Fibroblast of skin of left biceps (primary cell): ENCODE measurements around the gene PSMG3.
"Not testable (repeated sequence)": the region's sequence is repeated elsewhere in the genome, so short reads cannot be mapped to it uniquely, and the experiment has no call there.

Experiments
- DNase-seq, 2 experiments: peaks; one replicate each; pipeline ENCODE4 v3.0.0-alpha.2; 2013; ENCODE audit warnings: low read depth in 2 of 2

PSMG3 gene

GRCh38 chr7:1596181-1597043 is 26.6 kb upstream of the PSMG3 start:
- no peak for DNase-seq

DNA sequence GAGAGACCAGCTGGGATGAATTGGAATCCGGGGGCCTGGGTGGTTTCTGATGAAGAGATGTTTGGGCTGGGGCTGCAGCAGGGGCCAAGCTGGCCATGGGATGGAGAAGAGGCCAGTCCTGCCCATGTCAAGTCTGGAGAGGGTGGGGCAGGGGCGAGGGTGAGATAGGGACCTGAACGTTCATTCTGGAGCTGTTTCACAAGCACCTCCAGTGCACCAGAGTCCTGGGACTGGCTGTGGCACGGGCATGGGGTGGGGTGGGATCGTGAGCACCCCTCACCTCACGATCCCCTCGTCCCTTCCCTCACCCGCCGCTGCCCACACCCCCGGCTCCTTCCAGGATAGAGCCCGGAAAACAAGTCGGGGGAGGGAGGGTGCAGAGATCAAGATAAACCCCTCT is 25.8 kb upstream of the PSMG3 start:
- DNase-seq, result no peak

DNA sequence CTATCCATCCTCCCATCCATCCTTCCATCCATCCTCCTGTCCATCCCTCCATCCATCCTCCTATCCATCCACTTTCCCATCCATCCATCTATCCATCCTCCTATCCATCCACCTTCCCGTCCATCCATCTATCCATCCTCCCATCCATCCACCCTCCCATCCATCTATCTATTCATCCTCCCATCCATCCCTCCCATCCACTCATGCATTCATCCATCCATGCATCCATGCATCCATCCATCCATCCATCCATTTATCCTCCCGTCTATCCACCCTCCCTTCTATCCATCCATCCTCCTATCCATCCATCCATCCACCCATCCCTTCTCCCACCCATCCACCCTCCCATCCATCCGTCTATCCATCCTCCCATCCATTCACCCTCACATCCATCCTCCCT is 25.2 kb upstream of the PSMG3 start:
- DNase-seq, result no peak

DNA sequence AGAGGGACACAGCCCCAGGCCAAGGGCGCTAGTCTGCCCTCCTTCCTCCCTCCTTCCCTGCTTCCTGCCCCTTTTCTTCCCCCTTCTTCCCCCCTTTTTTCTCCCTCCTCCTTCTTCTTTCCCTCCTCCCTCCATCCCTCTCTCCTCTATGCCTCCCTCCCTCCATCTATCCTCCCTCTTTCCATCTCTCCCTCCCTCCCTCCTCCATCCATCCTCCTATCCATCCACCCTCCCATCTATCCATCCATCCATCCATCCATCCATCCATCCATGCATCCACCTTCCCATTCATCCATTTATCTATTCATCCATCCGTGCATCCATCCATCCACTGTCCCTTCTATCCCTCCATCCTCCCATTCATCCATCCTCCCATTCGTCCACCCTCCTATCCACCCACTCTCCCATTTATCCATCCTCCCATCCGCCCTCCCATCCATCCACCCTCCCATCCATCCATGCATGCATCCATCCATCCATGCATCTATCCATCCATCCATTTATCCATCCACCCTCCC is 24.1 kb upstream of the PSMG3 start:
- DNase-seq, result no peak

DNA sequence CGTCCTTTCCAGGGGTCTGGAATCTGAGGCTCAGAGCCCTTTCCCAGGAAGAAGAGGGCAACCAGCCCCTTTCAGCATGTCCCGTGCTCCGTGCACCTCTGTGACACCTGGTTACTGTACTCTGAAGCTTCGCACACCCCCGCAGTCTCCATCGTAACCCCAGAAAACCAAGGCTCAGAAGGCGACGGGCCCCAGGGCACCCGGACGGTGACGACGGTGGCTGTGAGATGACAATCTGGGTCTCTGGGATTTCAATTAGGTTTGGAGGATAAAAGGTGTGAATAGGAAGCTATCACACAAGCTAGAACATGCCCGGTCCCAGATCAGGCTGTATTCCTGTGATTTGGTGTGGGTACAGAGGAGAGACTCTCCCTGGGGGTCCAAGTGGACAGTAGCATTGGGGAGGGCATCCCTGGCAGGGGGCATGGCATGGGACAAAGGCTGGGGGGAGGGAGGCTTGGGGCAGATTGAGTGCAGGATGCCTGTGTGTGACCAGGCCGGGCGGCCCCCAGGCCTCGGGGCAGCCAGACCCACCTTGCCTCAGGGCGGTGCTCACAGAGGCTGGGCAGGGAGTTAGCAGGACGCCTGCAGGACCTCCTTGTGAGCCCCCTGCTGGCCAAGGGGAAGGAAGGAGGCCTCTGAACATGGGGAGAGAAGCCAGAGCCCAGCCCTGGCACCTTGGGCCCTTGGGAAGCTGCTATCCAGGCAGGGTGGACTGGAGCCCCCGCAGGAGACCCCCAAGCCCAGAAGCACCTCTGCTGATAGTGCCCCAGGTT is 23.4 kb upstream of the PSMG3 start:
- no peak for DNase-seq

DNA sequence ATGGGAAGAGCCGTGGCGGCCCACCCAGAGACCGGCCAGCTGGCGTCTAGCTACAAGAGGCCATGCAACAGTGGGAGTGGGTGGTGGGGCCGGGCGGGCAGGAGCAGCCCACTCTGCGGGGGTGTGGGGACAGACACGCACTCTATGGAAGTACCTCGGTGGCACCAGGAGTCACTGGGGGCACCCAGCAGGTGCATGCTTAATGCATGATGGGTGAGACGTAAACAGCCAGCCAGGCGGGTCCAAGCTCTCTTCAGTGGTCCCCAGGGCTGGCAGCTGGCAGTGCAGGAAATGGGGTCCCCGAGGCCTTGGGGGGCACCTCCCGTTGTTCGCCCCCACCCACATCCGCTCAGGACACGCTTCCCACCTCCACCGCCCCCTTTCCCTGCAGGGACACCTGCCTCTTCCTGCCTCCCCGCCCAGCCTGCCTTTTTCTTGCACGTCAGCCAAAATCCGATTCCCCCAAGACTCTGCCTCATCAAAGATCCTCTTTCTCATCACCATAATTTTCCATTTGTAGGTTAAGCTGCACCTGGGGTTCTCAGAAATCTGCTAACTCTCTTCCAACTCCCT is 22.6 kb upstream of the PSMG3 start:
- no peak for DNase-seq

DNA sequence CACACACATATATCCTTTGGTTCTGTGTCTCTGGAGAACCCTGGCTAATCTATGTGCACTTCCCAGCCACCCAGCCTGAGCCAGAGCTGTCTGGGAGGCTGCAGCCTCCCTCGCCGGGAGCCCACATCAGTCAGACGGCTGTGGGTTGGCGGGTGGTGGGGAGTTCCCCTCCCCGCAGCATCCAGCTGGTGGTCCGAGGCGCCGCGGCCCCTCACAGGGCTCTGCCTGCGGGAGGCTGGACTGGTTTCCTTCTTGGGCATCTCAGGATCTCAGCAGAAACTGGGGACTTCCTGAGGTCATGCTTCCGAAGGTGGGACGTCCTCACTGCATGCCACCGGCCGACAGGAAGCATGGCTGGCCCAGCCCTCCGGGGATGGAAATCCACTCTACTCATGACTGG is 22.0 kb upstream of the PSMG3 start:
- DNase-seq, result no peak

- DNase-seq, result no peak
Observed at GRCh38 chr7:1591396-1591795, 21.6 kb upstream of the PSMG3 start.

DNA sequence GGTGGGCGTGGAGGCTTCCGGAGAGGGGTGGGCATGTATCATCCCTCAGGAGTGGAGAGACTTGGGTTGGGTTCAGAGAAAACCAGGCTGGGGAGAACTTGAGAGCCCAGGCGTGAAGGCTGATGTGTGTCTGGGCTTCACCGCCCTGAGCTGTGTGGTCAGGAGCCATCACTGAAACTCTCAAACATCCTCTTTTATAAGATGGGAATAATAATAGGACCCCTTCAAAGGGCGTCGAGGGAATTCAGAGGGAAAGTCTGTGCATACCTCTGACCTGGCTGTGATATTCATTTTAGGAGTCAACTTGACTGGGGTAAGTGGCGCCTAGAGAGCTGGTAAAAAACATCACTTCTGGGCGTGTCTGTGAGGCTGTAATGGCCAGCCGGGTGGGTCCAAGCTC is 21.1 kb upstream of the PSMG3 start:
- DNase-seq, result no peak

DNA sequence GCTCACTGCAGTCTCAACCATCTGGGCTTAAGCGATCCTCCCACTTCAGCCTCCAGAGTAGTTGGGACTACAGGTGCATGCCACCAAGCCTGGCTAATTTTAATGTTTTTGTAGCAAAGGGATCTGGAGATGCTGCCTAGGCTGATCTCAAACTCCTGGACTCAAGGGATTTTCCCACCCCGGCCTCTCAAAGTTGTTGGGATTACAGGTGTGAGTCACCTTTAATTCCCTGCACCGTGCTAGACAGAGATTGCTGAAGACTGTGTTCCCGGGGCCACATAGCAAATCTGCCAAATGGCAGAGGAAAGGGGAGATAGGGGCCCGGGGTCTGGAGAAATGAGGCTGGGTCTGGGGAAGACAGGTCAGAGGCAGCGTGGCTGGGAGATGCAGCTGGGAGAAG is 20.6 kb upstream of the PSMG3 start:
- no peak for DNase-seq

GRCh38 chr7:1588978-1589377 is 19.1 kb upstream of the PSMG3 start:
- DNase-seq, result no peak

DNA sequence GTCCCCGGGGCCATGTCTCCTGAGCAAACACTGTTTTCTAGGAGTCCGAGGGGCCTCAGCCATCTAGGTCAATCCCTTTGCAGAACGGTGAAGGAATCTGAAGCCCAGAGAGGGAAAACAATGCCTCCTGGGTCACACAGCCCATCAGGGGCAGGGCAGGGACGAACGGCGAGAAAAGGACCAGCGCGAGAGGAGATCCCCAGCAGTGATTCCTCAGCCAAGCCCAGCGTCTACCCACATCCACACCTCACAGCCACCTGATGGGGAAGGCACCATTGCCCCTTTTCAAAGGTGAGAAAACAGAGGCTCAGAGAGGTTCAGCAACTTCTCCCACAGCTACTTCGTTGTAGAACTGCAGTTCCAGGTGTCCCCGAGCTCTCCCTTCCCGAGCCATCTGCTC is 17.9 kb upstream of the PSMG3 start:
- DNase-seq, result no peak

DNA sequence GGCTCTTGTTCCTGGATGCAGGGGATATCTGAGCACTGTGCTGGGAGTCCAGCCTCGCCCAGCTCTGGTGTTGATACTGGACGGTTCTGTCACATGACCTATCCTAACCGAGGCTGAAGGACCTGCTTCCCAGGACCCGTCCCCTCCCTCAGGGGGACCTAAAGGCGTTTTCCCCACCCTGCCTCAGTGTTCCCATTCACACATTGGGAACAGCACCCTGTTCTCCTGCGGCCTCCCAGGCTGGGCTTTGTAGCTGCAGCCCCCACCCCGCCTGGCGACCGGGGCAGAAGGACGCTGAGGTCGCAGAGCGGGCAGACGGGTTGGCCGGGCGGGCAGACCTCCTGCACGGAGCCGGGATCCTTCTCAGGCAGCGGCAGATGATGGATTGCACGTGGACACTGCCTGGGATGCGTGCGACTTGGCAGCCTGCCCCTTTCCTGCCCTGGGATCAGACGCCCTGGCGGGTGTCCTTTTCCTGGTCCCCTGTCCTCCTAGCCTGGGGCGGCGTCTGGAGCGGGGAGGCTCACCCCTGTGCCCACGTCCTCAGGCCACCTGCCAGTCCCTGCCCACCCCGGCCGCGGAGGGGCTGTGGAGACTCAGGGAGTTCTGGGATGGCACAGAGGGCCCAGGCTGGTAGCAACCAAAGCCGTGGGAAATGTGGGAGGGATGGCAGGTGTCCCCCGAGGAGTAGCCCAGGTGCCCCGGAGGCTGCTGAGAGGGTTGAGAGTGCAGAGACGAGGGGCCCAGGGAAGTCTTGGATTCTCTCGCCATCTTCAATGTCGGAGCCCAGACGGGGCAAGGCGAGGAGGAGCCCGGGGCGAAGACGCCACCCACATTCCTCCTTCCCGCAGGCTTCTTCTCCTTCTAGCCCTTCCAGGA is 17.2 kb upstream of the PSMG3 start:
- no peak for DNase-seq

DNA sequence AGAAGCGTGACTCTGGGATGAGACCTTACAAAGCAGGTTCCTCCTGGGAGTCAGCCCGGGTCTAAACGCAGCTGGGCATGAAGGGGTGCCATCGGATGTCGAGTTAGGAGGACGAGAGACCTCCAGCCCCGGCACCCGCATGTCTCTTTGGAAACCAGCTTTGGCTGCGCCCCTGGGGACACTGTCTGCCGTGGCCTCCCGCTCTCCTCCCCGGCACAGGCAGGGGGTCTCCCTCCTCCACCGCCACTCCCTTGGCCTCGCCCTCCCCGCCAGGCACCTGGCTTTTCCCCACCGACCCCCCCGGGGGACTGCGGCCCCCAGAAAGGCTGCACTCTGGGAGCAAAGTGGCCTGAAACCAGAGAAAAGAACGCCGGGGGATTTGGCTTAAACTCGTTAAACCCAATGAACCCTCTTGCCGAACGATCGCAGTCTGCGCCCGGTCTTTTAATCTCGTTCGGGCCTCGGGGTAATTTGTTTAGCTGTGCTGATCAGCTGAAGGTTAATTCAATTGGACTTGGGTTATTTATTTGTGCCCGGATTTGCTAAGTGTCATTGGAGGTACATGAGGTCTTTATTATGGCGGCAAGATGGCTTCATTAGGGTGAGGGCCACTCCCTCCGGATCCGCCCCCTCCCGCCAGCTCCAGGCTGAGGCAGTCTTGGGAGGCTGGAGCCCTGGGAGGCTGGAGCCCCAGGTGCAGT is 16.4 kb upstream of the PSMG3 start:
- no peak for DNase-seq

DNA sequence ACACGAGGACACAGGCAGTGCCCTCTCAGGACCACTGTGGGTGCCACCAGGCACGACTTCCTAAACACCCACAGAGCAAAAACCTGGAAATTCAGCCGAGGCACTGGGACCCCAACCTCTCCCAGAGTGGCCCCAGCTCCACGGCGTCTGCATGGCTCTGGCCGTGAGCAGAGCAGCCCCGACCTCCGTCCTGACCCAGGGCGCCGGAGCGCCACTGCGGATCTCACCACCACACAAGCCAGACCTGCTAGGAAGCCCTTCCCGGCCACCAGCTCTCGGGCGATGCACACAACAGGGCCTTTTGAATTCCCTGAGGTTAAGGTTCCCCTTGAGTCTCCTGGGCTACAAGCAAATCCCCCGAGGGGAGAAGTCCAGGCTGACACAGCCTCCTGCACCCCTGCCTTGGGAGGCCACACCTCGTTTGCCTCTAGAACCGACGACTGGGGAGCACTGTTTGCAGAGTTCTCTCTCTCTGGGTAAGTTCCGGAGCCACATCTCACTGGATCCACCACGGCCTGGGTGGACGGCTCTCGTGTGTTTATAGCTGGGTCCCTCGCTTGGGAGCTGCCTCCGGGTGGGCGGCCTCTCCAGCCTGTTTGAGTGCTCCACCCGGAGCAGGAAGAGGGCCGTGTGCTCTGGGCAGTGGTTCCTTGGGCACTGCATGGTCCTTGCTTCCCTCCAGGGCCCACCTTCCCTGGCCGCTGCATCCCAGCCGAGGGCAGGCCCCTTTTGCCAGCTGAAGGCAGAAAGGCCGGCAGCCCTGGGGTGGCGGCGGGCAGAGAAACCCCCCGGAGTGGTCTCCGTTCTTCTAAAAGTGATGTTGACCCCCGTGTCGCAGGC is 15.5 kb upstream of the PSMG3 start:
- no peak for DNase-seq

DNA sequence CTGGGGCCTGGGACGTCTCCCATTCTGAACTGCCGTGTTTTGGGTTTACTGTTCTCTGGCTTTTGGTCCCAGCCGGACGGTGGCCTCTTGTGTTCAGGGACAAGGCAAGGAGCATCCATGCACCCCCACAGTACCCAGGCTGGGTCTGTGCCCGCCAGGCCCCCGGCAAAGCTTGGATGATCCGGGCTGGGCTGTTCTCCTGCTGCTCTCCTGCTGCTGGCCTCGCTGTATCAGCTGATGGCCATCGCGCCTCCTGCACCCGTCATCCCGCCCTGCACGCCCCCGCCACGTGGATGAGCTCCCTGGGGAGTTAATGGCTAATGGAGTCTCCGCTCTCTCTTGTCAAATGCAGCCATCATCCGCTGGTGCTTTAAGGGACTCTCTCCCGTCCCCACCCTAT is 14.9 kb upstream of the PSMG3 start:
- no peak for DNase-seq

DNA sequence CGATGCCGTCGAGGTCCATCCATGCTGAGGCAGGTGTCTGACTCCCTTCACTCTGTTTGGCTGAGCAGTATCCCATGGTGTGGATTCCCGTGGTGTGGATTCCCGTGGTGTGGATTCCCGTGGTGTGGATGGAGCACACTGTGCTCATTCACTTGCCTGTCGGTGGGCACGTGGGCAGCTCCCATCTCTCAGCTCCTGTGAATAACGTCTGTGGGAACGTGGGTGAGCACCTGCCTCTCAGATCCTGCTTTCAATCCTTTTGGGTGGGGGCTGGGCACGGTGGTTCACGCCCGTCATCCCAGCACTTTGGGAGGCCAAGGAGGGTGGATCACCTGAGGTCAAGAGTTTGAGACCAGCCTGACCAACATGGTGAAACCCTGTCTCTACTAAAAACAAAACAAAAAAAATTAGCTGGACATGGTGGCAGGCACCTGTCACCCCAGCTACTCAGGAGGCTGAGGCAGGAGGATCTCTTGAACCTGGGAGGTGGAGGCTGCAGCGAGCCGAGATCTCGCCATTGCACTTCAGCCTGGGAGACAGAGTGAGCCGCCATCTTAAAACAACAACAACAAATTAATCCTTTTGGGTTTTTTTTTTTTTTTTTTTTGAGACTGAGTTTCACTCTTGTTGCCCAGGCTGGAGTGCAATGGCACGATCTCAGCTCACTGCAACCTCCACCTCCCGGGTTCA is 13.6 kb upstream of the PSMG3 start:
- not testable (repeated sequence) for DNase-seq

DNA sequence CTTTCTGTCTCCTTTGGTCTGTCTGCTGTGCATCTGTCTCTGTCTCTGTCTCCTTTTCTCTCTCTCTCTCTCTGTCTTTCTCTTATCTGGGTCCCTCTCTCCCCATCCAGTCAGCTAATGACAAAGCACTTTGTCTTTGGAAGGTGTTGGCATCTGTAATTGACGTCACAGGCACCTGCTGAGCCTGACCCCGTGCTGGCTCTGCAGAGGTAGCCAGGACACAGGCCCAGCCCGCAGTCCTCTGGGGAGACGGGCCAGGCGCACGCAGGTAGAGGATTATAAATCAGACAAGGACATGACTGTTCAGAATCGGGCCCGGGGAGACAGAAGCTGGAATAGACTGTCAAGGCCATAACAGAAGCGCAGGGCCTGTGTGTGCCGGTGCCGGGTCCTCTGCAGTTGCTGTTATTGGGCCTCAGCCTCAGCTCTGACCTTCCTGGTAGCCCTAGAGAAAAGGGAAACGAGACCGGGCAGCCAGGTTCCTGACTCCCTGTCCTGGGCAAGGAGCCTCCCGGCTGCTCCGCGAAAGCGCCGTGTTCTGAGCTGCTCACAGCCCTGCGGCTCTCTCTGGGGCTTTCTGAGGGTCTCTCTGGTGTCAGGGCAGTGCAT is 10.7 kb upstream of the PSMG3 start:
- DNase-seq, result no peak
